ENCODE data around the gene TXNL4A. TPM values are rescaled to one million over a fixed set of nuclear protein-coding genes. Genes with fewer than 3 reads are reported as not detected.
A peak's percentile ranks its signal among the peaks of the same experiment; 100 is the strongest.

Gene TXNL4A
- polyA plus RNA-seq, 6 donors from 2014 or later: 192 to 253 (median 220) TPM

DNA sequence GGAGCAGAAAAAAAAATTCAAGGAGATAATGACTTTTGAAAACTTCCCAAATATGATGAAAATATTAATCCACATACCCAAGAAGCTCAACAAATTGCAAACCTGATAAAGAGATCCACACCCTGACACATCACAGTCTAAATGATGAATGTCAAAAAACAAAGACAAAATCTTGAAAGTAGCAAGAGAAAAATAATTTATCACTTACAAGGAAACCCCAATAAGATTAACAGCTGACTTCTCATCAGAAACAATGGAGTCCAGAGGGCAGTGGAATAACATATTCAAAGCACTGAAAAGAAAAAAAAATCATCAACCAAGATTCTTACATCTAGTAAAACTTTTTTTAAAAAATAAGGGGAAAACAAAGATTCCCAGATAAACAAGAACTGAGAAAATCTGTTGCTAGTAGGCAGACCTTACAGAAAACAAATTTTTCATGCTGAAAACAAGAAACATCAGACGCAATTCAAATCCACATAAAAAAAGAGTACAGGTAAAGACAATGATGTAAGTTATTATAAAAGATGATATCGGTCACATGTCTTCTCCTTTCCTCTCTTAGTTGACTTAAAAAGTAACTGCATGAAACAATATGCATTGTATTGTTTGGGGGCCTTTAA is 58.2 kb downstream of the TXNL4A start:
- Mint-ChIP-seq H3K9me3 (peaks cover 20 to 58% (median 45%) of the 10 kb centered on the region in 7 donors), H3K27ac (peak overlapping the region in 3 of 6 donors; percentile 50 to 90 (median 66))

DNA sequence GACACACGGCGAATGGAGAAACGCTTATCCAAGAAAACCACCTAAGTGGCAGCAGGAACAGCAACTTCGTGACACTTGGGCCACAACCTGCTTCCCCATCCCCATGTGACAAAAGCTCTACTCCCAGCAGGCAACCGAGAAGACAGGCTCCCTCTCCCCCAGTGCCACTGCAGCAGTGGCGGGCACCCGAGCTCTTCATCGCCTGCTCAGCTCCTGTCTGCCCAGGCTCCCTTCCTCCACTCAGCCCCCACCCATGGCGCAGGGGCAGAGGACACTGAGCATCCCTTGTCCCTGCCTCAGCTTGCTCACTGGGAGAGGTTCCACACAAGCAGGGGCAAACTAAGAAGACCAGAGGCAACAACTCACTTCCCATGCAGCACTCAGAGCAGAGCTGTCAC is 59.8 kb downstream of the TXNL4A start:
- Mint-ChIP-seq H3K27me3 (no peaks in the 10 kb centered on the region), H3K36me3 (peaks cover 45 to 58% of the 10 kb centered on the region in 2 donors), H3K9me3 (peaks cover 20 to 47% (median 38%) of the 10 kb centered on the region in 7 donors), H3K4me3 (no peak overlapping the region), H3K27ac (peak overlapping the region in 2 of 6 donors; percentile 9 to 15), H3K4me1 (peaks cover 7 to 28% (median 10%) of the 10 kb centered on the region in 3 donors)
- ATAC-seq (ENCODE audit: low read depth in 2 of 2) (no peak), DNase-seq (no peak)

More for the DNA sequence above, 58.2 kb downstream of the TXNL4A start:
- Mint-ChIP-seq H3K36me3 (peaks cover 53 to 54% of the 10 kb centered on the region in 2 donors), H3K4me1 (peaks cover 10 to 19% (median 18%) of the 10 kb centered on the region in 3 donors), H3K27me3 (no peaks in the 10 kb centered on the region), H3K4me3 (no peak overlapping the region)
- ATAC-seq (ENCODE audit: low read depth in 2 of 2) (no peak), DNase-seq (no peak)

DNA sequence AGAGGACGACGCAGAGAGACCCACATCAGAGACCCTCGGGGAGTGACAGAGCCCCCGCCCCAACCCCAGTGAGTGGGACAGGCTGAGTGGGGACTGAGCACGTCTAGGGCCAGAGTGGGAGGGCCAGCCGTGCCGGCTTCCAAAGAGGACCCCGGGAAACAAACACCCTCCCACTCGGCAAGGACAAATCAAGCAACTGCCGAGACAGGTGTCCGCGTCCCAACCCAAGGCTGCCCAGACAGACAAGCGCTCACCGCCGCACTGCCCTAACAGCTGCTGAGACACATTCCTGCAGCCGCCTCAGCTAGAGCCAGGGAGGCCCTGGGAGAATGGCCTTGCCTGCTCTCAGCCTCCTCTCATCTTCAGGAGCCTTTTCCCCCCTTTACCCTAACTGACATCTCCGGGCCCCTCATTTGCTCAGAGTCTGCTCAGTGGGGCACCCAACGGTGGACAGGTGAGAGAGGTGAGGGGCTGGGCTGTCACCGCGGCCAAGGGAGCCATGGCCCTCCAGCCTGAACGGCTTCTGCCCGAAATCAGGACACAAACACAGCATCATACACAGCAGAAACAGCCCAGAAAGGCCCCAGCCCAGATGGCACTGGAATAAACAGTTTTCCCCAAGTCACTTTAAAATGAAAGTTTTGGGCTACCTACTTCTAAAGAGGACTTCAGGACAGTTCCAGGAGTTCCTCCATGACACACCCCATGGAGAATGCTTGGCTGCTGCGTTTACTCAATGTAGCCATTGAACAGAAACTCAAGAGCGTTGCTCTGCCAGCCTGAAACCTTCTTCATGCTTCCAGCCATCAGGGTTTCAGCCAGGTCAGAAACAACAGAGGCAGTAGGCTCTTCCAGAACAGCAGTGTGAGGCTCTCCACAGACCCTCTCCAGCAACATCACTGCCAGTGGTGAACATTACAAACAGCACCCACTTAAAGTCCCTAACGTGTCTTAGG is 60.5 kb downstream of the TXNL4A start:
- Mint-ChIP-seq H3K27ac (peak overlapping the region in 3 of 6 donors; percentile 11 to 86 (median 82)), H3K9me3 (peaks cover 17 to 40% (median 31%) of the 10 kb centered on the region in 7 donors), H3K36me3 (peaks cover 42 to 54% of the 10 kb centered on the region in 2 donors), H3K4me3 (no peak overlapping the region), H3K27me3 (no peaks in the 10 kb centered on the region), H3K4me1 (peaks cover 7 to 28% (median 10%) of the 10 kb centered on the region in 3 donors)
- DNase-seq (no peak), ATAC-seq (ENCODE audit: low read depth in 2 of 2) (no peak)

DNA sequence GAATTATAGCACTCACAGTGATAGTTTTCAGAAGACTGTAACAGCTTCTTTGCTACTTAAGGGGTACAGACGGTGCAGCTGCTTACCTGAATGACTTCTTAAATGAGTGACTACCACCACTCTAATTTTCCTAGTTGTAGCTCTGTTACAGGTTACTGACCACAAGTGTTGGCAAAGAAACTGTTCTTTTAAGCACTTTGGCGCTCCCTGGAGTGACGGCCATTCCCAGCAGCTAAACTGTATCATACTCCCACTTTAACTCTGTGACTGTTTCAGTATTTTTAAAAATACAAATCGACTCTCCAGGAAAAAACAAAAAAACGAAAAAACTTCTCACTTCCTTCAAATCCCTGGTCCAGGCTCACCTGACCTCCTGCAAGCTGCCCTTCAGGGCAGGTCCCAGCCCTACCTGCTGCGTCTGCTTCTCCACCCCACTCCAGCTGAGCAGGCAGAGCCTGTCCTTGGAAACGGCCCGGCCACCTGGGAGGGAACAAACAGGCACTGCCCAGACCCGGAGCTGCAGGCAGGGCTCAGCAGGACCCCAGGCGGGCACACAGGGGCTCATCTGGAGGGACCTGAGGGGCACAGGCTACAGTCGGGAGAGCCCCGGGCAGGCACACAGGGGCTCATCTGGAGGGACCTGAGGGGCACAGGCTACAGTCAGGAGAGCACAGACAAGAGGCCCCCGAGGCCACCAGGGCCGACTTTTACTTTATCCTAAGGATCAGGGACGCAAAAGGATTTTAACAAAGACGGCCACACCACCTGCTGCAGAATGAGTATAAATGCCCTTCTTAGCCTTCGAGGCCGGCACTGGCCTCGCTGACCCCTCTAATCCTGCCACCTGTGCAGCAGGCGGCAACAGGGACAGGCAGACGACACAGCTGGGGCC is 61.4 kb downstream of the TXNL4A start:
- no peak overlapping the region for H3K4me3 Mint-ChIP-seq
- ATAC-seq (ENCODE audit: low read depth in 2 of 2): no peak
- peaks cover 33 to 53% of the 10 kb centered on the region in 2 donors for H3K36me3 Mint-ChIP-seq
- H3K27ac Mint-ChIP-seq: peak overlapping the region in 2 of 6 donors; percentile 11 to 82
- no peak for DNase-seq
- peaks cover 12 to 31% (median 22%) of the 10 kb centered on the region in 7 donors for H3K9me3 Mint-ChIP-seq
- H3K4me1 Mint-ChIP-seq: peaks cover 7 to 32% (median 10%) of the 10 kb centered on the region in 3 donors
- no peaks in the 10 kb centered on the region for H3K27me3 Mint-ChIP-seq

GRCh38 chr18:79926306-79926705 is 62.1 kb downstream of the TXNL4A start:
- H3K9me3 Mint-ChIP-seq: peaks cover 12 to 27% (median 19%) of the 10 kb centered on the region in 7 donors
- H3K27me3 Mint-ChIP-seq: no peaks in the 10 kb centered on the region
- H3K27ac Mint-ChIP-seq: peak overlapping the region in 3 of 6 donors; percentile 43 to 90 (median 54)
- DNase-seq (no peak), ATAC-seq (ENCODE audit: low read depth in 2 of 2) (no peak)
- H3K36me3 Mint-ChIP-seq: peaks cover 29 to 51% of the 10 kb centered on the region in 2 donors
- H3K4me1 Mint-ChIP-seq: peaks cover 7 to 33% (median 10%) of the 10 kb centered on the region in 3 donors
- no peak overlapping the region for H3K4me3 Mint-ChIP-seq

- H3K27ac Mint-ChIP-seq: peak overlapping the region in 3 of 6 donors; percentile 60 to 76 (median 69)
- H3K36me3 Mint-ChIP-seq: peaks cover 23 to 44% of the 10 kb centered on the region in 2 donors
- ATAC-seq (ENCODE audit: low read depth in 2 of 2): no peak
- peaks cover 11 to 19% (median 13%) of the 10 kb centered on the region in 7 donors for H3K9me3 Mint-ChIP-seq
- peaks cover 7 to 33% (median 10%) of the 10 kb centered on the region in 3 donors for H3K4me1 Mint-ChIP-seq
- H3K4me3 Mint-ChIP-seq: peak overlapping the region in 1 of 8 donors; percentile 23
- no peaks in the 10 kb centered on the region for H3K27me3 Mint-ChIP-seq
- DNase-seq: no peak
Observed at GRCh38 chr18:79924814-79925731, 63.3 kb downstream of the TXNL4A start.

GRCh38 chr18:79923896-79924585 is 64.3 kb downstream of the TXNL4A start:
- DNase-seq (no peak), ATAC-seq (ENCODE audit: low read depth in 2 of 2) (no peak)
- Mint-ChIP-seq H3K27ac (peak overlapping the region in 4 of 6 donors; percentile 26 to 85 (median 62)), H3K9me3 (peaks cover 2 to 11% (median 5%) of the 10 kb centered on the region in 7 donors), H3K4me1 (peaks cover 7 to 31% (median 8%) of the 10 kb centered on the region in 3 donors), H3K36me3 (peaks cover 15 to 38% of the 10 kb centered on the region in 2 donors), H3K4me3 (peak overlapping the region in 2 of 8 donors; percentile 27 to 32), H3K27me3 (no peaks in the 10 kb centered on the region)

DNA sequence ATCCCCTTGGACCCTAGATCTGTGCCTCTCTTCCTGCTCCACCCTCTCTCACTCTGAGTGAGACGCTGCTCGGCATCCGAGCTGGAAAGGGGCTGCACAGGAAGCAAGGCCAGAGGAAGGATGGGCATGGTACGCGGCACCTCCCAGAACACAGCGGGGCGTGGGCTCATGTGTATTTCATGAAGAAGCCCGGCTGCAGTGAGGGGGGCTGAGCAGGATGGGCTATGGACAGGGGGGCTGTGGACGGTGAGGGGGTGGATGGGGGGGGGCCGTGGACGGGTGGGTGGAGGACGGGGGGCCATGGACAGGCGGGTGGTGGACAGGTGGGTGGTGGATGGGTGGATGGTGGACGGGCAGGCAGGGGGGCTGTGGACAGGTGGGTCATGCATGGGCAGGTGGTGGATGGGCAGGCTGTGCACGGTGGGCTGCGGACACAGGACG is 65.4 kb downstream of the TXNL4A start:
- Mint-ChIP-seq H3K27me3 (no peaks in the 10 kb centered on the region), H3K27ac (peak overlapping the region in 1 of 6 donors; percentile 45), H3K4me3 (no peak overlapping the region), H3K36me3 (peaks cover 11 to 32% of the 10 kb centered on the region in 2 donors), H3K9me3 (peaks cover 0 to 2% (median 0%) of the 10 kb centered on the region in 7 donors), H3K4me1 (peaks cover 0 to 23% (median 7%) of the 10 kb centered on the region in 3 donors)
- DNase-seq (no peak), ATAC-seq (ENCODE audit: low read depth in 2 of 2) (no peak)

DNA sequence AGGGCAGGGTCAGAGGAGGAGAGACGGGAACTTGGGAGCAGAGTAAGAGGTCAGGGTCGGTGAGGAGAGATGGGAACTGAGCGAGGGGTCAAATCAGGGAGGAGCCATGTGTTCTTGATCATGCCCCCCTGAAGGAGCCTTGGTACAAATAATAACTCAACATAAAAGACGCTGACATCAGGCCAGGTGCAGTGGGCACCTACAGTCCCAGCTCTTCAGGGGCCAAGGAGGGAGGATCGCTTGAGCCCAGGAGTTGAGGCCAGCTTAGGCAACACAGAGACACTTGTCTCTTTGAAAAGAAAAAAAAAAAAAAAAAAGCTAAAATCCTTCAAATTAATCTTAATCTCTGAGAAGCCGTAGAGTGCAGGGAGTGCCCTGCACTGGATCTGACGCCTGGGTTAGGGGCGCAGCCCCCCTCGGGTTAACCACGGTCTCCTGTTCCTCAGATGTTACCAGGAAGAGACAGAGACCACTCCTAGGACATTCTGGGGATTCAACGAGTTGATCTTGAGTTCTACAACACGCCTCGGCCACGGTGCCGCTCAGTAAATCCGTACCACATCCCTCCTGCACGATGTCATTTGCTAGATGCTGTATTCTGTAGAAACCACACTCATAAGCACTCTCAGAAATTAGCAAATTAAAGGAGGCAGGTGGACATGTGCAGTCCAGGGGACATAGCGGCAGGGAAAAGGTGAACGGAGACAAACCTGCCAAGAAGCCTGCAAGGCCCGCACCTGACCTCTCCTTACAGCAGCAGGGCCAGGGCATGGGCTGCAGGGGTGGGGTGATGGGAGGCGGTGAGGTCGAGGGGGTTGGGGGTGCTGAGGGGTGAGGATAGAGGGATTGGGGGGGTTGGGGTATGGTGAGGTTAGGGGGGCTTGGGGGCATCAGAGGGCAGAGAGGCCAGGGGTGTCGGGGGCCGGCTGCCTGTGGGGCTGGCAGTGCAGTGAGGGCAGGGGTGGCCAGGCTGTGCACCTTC is 66.1 kb downstream of the TXNL4A start:
- H3K9me3 Mint-ChIP-seq: peaks cover 0 to 3% (median 0%) of the 10 kb centered on the region in 7 donors

More for the DNA sequence above, 66.1 kb downstream of the TXNL4A start:
- Mint-ChIP-seq H3K27me3 (no peaks in the 10 kb centered on the region), H3K4me1 (peaks cover 0 to 21% (median 7%) of the 10 kb centered on the region in 3 donors), H3K4me3 (no peak overlapping the region), H3K36me3 (peaks cover 11 to 32% of the 10 kb centered on the region in 2 donors), H3K27ac (peak overlapping the region in 2 of 6 donors; percentile 52 to 59)
- ATAC-seq (ENCODE audit: low read depth in 2 of 2) (peak in 1 of 2 donors; percentile 43), DNase-seq (no peak)
